ENCODE results near the gene LRSAM1.
"Not testable (repeated sequence)": the region's sequence is repeated elsewhere in the genome, so short reads cannot be mapped to it uniquely, and the experiment has no call there.

Gene LRSAM1

DNA sequence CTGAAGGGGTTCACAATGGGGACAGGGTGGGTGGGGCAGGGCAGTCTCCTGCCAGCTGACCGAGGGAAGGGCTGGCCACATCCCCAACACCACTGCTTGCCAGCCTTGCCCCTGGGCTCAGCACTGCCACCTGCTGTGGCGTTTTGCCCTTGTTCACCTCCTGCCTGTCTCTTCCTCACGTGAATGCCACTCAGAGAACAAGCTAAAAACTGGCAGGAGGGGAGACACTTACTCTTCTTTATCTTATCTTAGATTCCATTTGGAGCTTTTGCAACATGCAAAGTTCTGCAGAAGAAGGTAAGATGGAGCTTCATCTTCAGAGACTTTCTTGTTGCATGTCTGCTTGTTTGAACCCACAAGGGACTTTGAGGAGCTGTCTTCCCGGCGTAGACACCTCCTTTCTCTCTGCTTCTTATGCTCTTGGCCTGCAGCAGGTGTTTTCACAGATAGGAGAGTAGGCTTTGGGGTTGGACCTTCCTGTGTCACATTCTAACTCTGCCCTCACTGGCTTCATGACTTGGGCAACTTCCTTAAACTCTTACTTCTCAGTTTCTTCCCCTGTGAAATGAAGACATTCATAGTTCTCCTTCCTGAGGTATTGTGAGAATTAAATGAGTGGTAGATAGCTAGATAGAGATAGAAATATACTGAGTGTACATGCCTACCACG lies 4.1 kb downstream of the LRSAM1 start:
- DNase-seq (ENCODE audit: low read depth in 2 of 3, low spot score in 1 of 3) = no peak

DNA sequence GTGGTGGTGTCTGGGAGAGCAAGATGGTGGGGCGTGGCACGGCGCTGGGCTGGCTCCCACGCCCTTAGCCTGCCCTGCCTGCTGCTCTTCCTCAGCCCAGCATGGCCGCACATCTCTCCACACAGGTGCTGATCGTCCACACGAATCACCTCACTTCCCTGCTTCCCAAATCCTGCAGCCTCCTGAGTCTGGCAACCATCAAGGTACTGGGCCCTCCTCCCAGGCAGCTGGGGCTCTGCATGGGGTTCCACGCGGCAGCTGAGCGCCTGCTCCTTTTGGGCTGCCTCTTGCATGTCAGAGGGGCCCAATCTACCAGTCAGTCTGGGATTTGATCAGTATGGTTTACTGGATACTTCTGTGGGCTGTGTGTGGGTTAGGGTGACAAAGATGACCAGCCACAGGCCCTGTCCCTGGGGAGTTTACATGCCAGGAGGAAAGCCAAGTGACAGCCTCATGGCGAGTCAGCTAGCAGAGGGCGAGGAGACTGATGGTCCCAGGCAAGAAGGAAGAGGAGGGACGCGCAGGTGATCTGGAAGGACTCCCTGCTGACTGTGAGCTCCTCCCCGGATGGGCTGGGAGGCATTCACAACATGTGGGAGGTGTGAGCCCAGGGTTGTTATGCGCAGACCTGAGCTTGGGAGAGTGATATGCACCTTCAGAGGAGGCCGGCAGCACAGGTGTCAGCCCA lies 6.0 kb downstream of the LRSAM1 start:
- no peak for DNase-seq (ENCODE audit: low read depth in 2 of 3, low spot score in 1 of 3)

DNA sequence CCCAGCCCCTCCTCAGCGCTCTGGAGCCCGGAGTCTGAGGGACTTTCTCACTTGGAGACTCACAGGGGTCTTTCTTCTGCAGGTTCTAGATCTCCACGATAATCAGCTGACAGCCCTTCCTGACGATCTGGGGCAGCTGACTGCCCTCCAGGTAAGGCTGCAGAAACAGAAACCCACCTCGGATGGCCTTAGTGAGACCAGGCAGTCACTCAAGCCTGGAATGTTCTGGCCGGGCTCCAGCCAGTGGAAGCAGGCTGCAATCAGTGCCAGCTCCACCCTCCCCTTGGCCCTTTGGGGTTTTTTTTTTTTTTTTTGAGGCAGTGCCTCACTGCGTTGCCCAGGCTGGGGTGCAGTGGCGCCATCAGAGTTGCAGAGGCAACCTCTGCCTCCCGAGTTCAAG lies 7.6 kb downstream of the LRSAM1 start:
- no peak for DNase-seq (ENCODE audit: low read depth in 2 of 3, low spot score in 1 of 3)

DNA sequence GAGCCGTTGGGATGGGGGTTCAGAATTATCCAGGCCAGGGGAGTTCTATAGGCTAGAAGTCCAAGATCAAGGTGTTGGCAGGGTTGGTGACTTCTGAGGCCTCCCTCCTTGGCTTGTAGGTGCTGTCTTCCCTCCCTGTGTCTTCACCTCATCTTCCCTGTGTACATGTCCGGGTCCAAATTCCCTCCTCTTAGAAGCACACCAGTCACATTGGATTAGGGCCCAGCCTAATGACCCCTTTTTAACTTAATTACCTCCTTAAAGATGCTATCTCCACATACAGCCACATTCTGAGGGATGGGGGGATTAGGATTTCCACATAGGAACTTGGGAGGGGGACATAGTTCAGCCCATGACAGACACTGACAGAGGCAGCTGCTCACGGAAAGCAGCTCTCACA lies 12.1 kb downstream of the LRSAM1 start:
- no peak for DNase-seq (ENCODE audit: low read depth in 2 of 3, low spot score in 1 of 3)

DNA sequence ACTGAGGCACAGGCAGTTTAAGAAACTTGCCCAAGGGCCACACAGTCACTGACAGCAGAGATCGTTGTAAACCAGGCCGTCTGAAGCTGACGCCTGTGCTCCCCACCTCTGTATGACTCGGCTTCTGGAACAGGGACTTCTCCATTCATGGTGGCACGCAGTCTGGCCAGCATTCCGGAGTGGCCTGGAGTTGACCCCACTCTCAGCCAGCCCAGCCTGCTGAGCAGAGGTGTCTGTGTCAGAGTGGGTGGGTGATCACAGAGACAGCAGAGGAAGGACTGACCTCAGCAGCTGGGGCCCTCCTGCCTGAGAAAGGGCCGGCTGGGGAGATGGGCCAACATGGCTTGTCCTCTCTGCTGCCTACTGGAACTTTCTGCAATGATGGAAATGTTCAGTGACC lies 12.6 kb downstream of the LRSAM1 start:
- no peak for DNase-seq (ENCODE audit: low read depth in 2 of 3, low spot score in 1 of 3)

DNA sequence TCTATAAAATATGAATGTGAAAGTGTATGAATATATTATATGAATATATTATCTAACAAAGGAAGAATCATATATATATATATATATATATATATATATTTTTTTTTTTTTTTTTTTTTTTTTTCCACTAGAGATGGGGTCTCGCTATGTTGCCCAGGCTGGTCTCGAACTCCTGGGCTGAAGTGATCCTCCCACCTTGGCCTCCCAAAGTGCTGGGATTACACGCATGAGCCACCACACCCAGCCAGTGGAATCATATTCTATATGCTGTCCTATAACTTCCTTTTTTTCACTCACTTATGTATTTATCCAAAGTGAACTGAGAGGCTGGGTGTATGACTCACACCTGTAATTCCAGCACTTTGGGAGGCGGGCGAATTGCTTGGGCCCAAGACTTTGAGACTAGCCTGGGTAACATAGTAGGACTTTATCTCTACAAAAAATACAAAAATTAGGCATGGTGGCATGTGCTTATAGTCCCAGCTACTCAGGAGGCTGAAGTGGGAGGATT lies 15.2 kb downstream of the LRSAM1 start:
- not testable (repeated sequence) for DNase-seq (ENCODE audit: low read depth in 2 of 3, low spot score in 1 of 3)

DNA sequence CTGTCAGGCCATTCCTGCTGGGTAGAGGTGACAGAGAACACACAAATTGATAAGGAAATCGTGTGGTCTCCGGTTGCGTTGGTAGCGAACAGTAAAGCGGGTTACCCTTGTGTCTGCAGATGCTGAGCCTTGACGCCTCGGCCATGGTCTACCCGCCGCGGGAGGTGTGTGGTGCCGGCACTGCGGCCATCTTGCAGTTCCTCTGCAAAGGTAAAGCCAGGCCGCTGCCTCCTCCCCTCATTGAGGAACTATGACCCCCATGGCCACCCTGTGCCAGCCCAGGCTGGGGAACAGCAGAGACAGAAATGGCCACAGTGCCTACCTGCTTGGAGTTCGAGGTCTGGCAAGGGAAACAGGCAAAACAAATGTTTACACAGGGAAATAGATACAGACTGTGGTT lies 16.3 kb downstream of the LRSAM1 start:
- no peak for DNase-seq (ENCODE audit: low read depth in 2 of 3, low spot score in 1 of 3)

DNA sequence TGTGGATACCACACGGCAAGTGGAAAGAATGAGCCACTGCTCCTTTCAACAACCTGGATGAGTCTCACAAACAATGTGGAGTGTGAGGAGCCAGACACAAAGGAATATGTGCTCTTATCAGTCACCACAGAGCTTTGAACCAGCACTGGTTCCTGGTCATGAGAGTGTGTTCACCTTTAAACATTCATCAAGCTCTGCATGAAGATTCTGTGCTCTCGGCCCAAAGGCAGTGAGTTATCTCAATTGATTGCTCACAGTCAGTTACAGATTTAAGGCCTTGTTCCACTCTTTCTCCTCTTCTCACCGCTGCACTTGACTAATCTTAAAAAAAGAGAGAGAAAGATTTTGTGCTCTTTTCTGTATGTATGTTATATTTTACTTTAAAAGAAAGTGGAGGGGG lies 19.4 kb downstream of the LRSAM1 start:
- DNase-seq (ENCODE audit: low read depth in 2 of 3, low spot score in 1 of 3) = no peak

DNA sequence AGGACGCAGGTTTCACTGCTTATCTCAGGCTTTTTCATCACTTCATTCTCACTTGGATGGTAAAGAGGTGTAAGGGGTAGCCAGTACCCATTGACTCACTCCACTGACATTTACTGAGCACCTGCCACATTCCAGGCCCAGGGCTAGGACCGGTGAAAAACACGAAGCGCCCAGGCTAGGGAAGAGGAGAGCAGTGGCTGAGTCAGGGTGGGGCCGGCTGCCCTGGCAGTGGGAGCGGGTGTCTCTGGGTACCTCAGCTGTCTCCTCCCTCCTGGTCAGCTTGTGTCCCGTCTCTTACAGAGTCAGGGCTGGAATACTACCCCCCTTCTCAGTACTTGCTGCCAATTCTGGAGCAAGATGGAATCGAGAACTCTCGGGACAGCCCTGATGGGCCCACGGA lies 22.2 kb downstream of the LRSAM1 start:
- DNase-seq (ENCODE audit: low read depth in 2 of 3, low spot score in 1 of 3) = no peak

DNA sequence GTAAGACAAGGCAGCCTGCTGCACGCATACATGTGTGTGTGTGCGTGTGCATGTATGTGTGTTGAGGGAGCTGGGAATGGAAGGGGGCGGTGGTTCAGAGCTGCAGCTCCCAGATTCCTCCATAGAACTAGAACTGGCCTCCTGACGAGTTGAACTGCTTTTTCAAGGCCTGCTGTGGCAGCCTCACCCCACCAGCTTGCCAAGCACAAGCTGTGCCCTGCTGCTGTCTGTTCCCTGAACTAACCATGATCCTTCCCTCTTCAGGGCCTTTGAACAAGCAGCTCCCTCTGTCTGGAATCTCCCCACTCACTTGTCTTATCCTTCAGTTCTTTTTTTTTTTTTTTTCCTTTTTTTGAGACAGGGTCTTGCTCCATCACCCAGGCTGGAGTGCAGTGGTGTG lies 22.6 kb downstream of the LRSAM1 start:
- no peak for DNase-seq (ENCODE audit: low read depth in 2 of 3, low spot score in 1 of 3)

DNA sequence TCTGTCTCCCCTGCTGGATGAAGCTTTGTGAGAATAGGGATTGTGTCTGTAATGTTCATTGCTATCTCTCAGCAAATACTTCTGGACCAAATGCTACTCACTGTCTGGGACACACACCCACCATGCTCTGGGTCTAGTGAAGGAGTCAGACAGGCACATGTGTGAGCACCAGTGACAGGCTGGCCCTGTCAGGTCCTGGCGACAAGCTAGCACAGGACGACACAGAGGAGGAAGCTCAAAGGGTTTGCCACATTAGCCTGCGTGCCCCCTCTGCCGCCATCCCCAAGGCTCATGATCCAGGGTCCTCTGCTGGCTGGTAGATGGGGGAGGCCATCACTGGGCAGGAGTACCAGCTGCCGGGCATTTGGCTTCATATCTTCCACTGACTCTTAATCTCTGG lies 23.3 kb downstream of the LRSAM1 start:
- no peak for DNase-seq (ENCODE audit: low read depth in 2 of 3, low spot score in 1 of 3)

DNA sequence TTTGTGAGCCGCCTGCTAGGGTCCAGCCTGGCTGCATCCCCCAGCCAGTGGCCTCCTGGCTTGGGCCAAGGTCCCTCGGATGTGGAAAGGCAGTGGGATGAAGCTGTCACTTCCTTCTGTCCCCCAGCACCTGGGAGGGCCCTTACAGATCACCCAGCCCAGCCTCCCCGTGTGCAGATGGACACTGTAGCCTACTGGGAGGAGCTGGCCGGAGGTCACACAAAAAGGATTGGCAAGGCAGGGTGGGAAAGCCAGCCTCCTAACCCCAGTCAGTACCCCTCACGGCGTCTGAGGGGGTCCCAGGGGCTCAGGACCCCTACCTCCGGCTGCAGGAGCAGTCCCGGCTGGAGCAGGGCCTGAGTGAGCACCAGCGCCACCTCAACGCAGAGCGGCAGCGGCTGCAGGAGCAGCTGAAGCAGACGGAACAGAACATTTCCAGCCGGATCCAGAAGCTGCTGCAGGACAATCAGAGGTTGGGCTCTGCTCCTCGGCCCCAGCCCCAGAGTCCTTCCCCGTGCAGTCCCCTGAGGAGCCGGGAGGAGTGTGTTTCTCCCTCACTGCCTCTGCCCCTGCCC lies 28.3 kb downstream of the LRSAM1 start:
- DNase-seq (ENCODE audit: low read depth in 2 of 3, low spot score in 1 of 3) = no peak

DNA sequence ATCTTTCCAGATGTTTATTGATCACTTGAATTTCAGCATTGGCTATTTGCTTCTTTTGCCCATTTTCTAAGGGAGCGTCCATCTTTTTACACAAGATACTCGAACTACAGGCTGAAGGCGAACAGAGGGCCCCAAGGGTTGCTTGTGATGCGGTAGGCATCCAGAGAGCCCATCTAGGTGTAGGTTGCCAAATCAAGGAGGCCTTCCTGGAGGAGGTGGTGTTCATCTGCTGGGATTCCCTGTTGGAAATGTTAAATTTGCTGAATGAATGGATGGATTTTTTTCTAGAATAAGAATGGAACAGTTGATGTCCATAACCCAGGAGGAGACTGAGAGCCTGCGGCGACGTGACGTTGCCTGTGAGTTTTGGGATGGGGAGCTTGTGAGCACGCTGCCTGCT lies 31.4 kb downstream of the LRSAM1 start:
- DNase-seq (ENCODE audit: low read depth in 2 of 3, low spot score in 1 of 3) = no peak

DNA sequence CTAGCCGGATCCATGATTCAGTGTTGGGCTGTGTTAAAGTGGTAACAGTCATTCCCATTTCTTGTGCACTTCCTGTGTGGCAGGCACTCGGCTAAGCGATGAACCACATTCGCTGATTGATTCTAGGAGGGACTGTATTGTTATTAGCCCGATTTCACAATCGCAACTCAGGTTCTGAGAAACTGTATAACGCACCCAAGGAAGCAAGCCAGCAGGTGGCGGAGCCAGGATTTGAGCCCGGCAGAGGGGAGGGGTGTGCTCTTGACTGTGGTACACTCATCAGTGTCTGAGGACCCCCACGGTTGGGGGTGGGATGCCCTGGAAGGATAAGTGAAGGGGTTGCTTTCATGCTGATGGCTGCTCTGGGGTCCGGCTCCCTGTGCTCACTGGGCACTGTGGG lies 34.7 kb downstream of the LRSAM1 start:
- DNase-seq (ENCODE audit: low read depth in 2 of 3, low spot score in 1 of 3) = no peak

DNA sequence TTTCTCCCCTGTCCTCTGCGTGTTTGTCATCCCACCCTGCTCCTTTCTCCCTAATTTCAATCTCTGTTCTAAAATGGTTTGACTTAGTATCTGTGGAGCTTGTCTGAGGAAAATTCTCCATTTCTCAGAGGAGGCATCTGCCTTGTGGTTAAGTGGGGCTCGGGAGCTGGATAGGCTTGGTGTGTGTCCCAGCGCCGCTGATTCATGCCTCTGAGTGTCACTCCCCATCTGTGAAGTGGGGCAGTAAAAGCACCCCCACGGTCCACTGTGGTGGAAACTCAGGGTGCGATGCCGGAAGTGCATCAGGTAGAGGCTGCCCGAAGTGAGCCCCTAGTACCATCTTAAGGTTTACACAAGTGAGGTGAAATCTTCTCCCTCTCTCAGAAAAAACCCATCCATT lies 37.6 kb downstream of the LRSAM1 start:
- DNase-seq (ENCODE audit: low read depth in 2 of 3, low spot score in 1 of 3) = no peak

DNA sequence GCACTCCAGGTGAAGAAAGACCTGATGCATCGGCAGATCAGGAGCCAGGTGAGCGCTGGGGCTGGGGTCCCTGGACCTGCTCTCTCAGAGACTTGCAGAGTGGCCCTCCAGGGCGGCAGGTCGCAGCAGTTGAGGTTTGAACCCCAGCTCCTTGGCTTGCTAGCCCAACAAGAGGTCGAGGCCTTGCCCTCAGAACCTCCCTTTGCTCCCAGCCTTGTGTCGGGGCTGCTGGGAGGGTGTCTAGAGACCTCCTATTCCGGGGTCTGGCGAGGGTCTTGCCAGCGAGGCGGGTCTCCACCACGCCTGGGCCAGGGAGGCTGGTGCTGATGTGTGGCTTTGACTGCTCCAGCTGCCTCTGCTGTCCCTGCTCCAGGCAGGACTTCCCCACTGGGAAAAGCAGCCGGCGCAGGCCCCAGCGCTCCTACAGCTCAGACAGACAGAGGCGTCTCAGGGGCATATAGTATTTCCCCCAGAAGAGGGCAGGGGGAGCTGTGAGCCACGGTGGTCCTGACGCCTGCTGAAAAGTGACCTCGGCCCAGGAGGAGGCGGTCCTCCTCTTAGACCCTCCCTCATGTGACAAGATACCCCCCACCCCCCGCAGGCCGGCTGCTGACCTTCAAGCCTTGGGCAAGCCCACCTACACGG lies 38.3 kb downstream of the LRSAM1 start:
- no peak for DNase-seq (ENCODE audit: low read depth in 2 of 3, low spot score in 1 of 3)

DNA sequence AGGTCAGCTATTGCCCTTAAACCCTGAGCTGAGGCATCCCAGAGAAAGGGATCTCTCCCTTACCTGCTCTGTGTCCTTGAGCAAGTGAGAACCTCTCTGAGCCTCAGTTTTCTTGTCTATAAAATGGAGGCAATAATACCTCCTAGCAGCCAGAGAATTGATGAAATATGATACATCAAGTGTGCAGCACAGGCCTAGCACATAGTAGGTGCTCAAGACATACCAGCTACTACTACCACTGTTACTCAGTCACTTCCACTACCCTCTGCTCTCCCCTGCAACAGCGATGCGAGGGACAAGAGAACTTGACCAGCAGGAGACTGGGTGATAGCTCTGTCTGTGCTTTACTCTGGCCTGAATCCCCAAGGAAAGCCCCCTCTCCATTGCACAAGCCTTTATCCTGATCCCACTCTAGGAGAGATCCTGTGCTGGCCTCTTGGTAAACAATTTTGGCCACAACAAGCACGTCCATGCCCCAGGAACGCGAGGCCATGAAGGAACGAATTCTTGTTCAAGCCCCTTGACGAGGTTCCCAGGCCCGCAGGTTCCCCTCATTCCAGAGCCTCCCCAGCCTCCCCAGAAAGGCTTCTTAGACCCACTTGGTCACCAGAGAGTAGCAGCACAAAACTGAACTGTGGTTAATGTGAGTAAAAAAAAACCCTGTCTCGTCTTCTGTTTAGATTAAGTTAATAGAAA lies 39.4 kb downstream of the LRSAM1 start:
- no peak for DNase-seq (ENCODE audit: low read depth in 2 of 3, low spot score in 1 of 3)

DNA sequence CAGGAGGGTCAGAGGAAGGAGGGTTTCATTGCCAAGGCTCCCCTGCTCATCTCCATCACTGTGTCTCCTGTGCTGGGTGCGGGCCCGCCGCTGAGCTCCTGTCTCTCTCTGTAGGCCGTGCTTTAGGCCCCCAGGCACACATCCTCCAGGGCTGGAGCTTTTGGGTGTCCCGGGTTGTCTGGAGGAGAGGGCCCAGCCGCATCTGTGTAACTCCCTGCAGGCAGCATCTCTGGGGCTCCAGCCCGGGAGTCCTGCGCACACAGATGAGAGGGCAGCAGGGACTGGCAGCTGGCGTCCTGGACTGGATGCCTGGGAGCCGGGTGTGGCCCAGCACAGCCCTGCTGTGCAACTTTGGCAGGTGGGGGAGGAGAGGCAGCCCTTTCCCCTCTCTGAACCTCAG lies 40.2 kb downstream of the LRSAM1 start:
- no peak for DNase-seq (ENCODE audit: low read depth in 2 of 3, low spot score in 1 of 3)

DNA sequence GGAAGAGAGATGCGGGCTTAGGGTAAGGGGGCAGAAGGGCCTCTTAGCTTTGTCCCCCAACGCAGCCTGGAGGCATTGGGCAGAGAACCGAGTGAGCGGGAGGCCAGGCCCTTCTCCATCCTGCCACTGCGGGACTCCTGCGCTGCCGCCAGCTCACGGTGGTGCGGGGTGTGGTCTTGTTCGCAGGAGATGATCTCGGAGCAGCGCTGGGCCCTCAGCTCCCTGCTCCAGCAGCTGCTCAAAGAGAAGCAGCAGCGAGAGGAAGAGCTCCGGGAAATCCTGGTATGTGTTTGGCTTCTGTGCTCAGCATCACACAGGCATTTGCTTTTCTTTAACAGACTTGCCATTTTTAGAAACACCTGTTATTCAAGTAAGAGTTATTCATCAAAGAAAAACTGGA lies 41.3 kb downstream of the LRSAM1 start:
- no peak for DNase-seq (ENCODE audit: low read depth in 2 of 3, low spot score in 1 of 3)

DNA sequence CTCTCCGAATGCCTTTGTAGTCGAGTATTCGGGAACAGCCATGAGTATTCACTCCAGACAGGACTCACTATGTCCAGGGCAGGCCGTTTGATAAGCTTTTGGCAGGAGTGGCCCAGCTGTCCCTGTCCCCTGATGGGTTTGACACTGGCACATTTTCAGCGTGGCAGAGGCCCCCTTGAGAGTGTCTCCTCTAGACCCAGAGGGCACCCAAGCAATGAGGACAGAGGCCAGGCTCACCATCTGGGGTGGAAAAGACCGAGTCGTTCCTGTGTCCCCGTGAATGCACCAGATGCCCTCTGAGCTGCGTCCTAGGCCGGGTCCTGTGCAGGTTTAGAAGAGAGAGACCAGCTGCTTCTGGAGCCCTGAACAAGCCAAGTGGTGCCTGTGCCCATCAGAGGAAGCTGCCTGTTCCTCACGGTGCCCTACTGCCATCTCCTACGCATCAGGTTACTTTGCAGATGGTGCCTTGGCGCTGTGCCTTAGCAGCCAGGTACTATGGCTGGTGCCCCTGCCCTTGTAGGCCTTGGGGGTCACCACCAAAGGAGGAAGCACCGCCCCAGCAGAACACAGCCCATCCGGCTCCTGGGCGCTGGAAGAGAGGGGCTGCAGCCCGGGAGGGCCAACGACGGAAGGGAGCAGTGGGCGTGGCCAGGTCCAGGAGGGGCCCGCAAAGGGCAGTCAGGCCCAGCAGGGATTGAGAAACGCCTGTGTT lies 42.4 kb downstream of the LRSAM1 start:
- DNase-seq (ENCODE audit: low read depth in 2 of 3, low spot score in 1 of 3) = no peak

DNA sequence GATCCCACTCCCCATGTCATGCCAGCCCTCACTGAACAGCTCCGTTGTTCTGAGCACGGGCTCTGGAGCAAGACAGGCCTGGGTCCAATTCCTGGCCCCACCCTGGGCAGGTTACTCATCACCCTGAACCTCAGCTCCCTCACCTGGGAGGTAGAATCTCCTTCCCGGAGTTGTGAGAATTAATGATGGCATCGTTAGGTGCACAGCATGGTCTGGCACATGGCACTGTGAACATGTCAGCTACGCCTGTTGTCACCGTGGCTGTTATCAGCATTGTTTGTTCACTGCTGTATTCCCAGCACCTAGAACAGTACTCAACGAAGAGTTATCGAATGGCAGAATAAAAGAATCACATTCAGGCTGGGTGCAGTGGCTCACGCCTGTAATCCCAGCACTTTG lies 43.0 kb downstream of the LRSAM1 start:
- DNase-seq (ENCODE audit: low read depth in 2 of 3, low spot score in 1 of 3) = no peak
